OCI-LY7 (cell line): ENCODE measurements around the gene IKBKE.

ENCODE experiments used
- EZH2phosphoT487 ChIP-seq: fragments of 200-600 bp; sonication (generic); IDR thresholded peaks from 2 replicates; pipeline ENCODE4 v1.6.1; 2018; ENCODE audit warnings: low read depth, borderline replicate concordance, mild to moderate bottlenecking, mixed run types, antibody characterized with exemption, low read length, moderate library complexity, mixed read lengths
- TF ChIP-seq, protein P1 (sequence below): fragments of 200-600 bp; sonication (generic); conservative IDR thresholded peaks from 2 replicates; pipeline ENCODE4 v1.5.1; 2014; ENCODE audit warnings: mild to moderate bottlenecking, antibody characterized with exemption, low read length, moderate library complexity, mixed read lengths

DNA sequence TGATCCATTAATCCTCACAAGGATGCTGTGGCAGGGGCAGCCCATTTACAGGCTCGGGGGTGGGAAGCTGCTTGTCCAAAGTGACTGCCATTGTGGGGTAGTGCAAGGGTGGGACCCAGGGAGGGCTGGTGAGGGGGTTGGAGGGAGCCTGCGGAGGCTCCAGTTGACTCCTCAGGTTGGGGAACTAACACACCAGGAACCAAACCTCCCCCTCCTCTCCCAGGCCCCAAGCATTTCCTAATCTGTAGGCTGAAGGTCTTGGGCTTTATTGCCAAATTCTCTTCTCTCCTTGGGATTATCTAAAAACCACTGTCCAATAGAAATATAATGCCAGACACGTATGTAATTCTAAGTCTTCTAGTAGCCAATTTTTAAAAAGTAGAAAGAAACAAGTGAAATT is 18.2 kb downstream of the IKBKE start:
- TF ChIP-seq, protein P1, sequence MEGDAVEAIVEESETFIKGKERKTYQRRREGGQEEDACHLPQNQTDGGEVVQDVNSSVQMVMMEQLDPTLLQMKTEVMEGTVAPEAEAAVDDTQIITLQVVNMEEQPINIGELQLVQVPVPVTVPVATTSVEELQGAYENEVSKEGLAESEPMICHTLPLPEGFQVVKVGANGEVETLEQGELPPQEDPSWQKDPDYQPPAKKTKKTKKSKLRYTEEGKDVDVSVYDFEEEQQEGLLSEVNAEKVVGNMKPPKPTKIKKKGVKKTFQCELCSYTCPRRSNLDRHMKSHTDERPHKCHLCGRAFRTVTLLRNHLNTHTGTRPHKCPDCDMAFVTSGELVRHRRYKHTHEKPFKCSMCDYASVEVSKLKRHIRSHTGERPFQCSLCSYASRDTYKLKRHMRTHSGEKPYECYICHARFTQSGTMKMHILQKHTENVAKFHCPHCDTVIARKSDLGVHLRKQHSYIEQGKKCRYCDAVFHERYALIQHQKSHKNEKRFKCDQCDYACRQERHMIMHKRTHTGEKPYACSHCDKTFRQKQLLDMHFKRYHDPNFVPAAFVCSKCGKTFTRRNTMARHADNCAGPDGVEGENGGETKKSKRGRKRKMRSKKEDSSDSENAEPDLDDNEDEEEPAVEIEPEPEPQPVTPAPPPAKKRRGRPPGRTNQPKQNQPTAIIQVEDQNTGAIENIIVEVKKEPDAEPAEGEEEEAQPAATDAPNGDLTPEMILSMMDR = no peak
- no peak for TF ChIP-seq EZH2phosphoT487
